Lung (tissue), 12 donors: ENCODE results near the gene MDFI. TPM values are rescaled to one million over a fixed set of nuclear protein-coding genes. Genes with fewer than 3 reads are reported as not detected.

Experiments used
- ATAC-seq: fragments of 200-7000 bp; cut with Tn5 transposase; one replicate; pipeline ENCODE4 v1.9.1; 2020; ENCODE audit warnings: moderate number of reproducible peaks; ENCODE audit not compliant: insufficient read depth, low FRiP score
- DNase-seq, 3 donors: peaks; one replicate each; pipeline ENCODE4 v3.0.0-alpha.2; 2013 to 2017
- H3K27ac ChIP-seq, 2 donors: one replicate each; pipeline ENCODE4 v1.5.1; 2013; ENCODE audit warnings: mild to moderate bottlenecking in 2 of 2, moderate library complexity in 2 of 2, control low read depth in 1 of 2, inconsistent platforms in 1 of 2, low read depth in 1 of 2, low read length in 1 of 2
- H3K27me3 ChIP-seq, 3 donors: one replicate each; pipeline ENCODE4 v1.5.1; 2013; ENCODE audit warnings: low read length in 2 of 3; ENCODE audit not compliant: control insufficient read depth in 3 of 3, insufficient read depth in 3 of 3
- H3K36me3 ChIP-seq, 4 donors: one replicate each; pipeline ENCODE4 v1.5.1; 2013; ENCODE audit warnings: low read length in 4 of 4, mild to moderate bottlenecking in 1 of 4, moderate library complexity in 1 of 4; ENCODE audit not compliant: control insufficient read depth in 4 of 4, insufficient read depth in 4 of 4
- H3K4me1 ChIP-seq, 5 donors: one replicate each; pipeline ENCODE4 v1.5.1; 2013; ENCODE audit warnings: low read length in 5 of 5, mild to moderate bottlenecking in 2 of 5, moderate library complexity in 1 of 5; ENCODE audit not compliant: control insufficient read depth in 5 of 5, insufficient read depth in 5 of 5
- H3K4me3 ChIP-seq: one replicate; pipeline ENCODE4 v1.5.1; 2013; ENCODE audit warnings: mild to moderate bottlenecking, control low read depth, moderate library complexity
- H3K9ac ChIP-seq, 2 donors: one replicate each; pipeline ENCODE4 v1.5.1; 2013; ENCODE audit warnings: low read length in 2 of 2, control low read depth in 1 of 2; ENCODE audit not compliant: insufficient read depth in 1 of 2
- H3K9me3 ChIP-seq, 4 donors: one replicate each; pipeline ENCODE4 v1.5.1; 2013; ENCODE audit warnings: low read length in 3 of 4, mild to moderate bottlenecking in 1 of 4, moderate library complexity in 1 of 4; ENCODE audit not compliant: control insufficient read depth in 4 of 4, insufficient read depth in 3 of 4
- WGBS, 2 donors: extraction: QIAGEN DNeasy Blood & Tissue Kit; methylation state at CpG; one replicate each; pipeline ENCODE4 v1.1.7; 2013; 5-methylcytosine and 5-hydroxymethylcytosine counted together
- polyA plus RNA-seq, 2 donors: library from polyadenylated mRNA; stranded (reverse); fragments of 200-250 nt; gene quantifications; one replicate each; pipeline ENCODE4 v1.2.1, GENCODE V29; 2013
- total RNA-seq, 2 donors: library from RNA; depleted of rRNA in 1 of 2; stranded (reverse); fragments of >200 nt in 1 of 2; gene quantifications; one replicate each; pipeline ENCODE4 v1.2.1, GENCODE V29; 2014 to 2021
- TF ChIP-seq, protein P1 (sequence below): IDR thresholded peaks from 2 replicates; pipeline ENCODE4 v1.5.1; 2012; ENCODE audit warnings: mild to moderate bottlenecking; ENCODE audit errors: control extremely low read depth, extremely low read depth
- donor health status: control.
- donor health status: control.
- donor health status: Bipolar disorder and iron deficiency.
- donor health status: healthy.
- donor health status: DM: yes; HTN: yes; CAD: no.

MDFI gene
- total and polyA plus RNA-seq, 4 donors = 16.4 to 36.4 (median 21.9) TPM

DNA sequence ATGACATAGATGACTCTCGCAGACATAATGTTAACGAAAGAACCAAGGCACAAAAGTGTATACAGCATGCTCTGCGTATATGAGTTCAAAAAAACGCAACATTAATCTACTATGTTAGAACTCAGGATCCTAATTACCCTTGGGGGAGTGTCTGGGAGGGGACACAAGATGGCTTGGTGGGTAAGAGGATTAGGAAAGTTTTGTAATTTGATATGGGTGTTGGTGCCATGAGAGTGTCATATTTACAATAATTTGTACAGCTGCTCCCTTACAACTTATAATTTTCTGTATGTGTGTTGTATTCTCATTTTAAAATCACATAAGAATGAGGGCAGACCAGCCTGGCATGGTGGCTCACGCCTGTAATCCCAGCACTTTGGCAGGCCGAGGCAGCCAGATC lies 58.5 kb downstream of the MDFI start:
- H3K4me3 ChIP-seq = no peak overlapping the region
- no peak for DNase-seq
- no peak overlapping the region for H3K27ac ChIP-seq
- no peak for ATAC-seq
- 96 to 98% methylated on average over 6 of the region's 6 CpGs for WGBS, 2 donors
- no peak overlapping the region for H3K9ac ChIP-seq
- H3K4me1 ChIP-seq = peaks cover 0 to 10% (median 5%) of the 10 kb centered on the region in 5 donors
- H3K36me3 ChIP-seq = peaks cover 0 to 5% (median 0%) of the 10 kb centered on the region in 4 donors
- TF ChIP-seq, protein P1, sequence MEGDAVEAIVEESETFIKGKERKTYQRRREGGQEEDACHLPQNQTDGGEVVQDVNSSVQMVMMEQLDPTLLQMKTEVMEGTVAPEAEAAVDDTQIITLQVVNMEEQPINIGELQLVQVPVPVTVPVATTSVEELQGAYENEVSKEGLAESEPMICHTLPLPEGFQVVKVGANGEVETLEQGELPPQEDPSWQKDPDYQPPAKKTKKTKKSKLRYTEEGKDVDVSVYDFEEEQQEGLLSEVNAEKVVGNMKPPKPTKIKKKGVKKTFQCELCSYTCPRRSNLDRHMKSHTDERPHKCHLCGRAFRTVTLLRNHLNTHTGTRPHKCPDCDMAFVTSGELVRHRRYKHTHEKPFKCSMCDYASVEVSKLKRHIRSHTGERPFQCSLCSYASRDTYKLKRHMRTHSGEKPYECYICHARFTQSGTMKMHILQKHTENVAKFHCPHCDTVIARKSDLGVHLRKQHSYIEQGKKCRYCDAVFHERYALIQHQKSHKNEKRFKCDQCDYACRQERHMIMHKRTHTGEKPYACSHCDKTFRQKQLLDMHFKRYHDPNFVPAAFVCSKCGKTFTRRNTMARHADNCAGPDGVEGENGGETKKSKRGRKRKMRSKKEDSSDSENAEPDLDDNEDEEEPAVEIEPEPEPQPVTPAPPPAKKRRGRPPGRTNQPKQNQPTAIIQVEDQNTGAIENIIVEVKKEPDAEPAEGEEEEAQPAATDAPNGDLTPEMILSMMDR = no peak
- H3K9me3 ChIP-seq = no peaks in the 10 kb centered on the region
- no peaks in the 10 kb centered on the region for H3K27me3 ChIP-seq

DNA sequence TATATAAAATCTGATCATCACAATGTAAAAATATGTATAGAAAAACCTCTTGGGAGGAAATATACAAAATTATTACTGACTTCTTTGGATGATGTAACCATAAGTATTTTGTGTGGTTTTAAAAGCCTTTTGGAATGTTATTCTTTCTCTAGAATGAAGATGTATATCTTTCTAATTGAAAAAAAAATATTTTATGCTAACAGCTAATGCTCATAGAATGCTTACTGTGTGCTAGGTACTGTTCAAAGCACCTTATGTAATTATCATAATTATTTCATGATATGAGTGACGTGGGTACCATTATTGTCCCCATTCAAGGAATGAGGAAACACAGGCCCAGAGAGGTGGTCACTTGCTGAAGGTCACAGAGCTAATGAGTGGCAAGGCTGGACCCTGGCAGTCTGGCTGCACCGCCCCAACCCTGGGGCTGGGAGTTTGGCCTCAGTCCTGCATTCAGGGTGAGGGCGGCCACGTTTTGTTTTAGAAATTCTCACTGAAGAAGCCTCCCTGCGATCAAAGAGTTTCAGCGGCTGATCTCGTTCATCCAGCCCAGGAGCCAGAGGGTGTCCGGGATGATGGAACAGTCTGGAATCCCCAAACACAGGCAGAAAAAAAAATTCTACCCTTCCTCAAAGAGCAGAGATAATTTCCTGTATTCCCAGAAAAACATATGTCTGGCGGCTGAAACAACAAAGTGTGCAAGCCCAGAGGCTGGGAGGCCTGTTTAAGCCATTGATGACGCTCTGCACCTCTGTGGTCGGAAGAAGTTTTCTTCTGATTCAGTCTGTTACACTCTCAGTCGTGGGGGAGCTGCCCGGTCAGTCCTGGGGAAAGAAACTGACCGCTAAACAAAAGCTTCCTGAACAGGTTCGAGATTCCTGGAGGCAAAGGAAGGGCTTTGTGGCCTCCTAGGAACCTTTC lies 59.9 kb downstream of the MDFI start:
- Histone ChIP-seq H3K9me3 (no peaks in the 10 kb centered on the region), H3K9ac (no peak overlapping the region), H3K36me3 (peaks cover 0 to 9% (median 0%) of the 10 kb centered on the region in 4 donors), H3K4me1 (peaks cover 0 to 10% (median 5%) of the 10 kb centered on the region in 5 donors), H3K27ac (peak overlapping the region in 1 of 2 donors; percentile 60), H3K4me3 (no peak overlapping the region), H3K27me3 (no peaks in the 10 kb centered on the region)
- ATAC-seq = no peak
- 72 to 76% methylated on average over 15 of the region's 15 CpGs for WGBS, 2 donors
- TF ChIP-seq, protein P1 = no peak
- DNase-seq = no peak

DNA sequence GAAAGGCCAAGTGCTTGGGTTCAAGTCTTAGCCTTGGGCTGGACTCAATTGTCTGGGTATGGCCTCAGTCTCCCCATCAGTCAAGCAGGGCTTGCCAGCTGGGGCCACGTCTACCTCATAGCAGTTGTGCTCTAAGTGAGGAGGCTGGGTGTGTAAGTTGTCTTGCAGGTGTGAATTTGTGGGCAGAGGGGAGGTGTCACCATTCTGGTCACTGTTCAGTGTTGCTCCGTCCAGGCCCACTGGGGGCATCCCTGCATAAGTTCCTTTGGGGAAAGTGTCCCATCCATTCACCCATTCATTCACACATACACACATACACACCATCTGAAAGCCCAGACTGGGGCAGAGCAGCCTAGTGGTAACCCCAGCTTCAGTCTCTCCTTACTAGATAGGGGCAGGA lies 60.8 kb downstream of the MDFI start:
- WGBS, 2 donors = 78 to 84% methylated on average over 2 of the region's 2 CpGs
- no peak for ATAC-seq
- Histone ChIP-seq H3K9ac (no peak overlapping the region), H3K4me3 (no peak overlapping the region), H3K9me3 (no peaks in the 10 kb centered on the region), H3K27me3 (no peaks in the 10 kb centered on the region), H3K4me1 (peaks cover 0 to 7% (median 5%) of the 10 kb centered on the region in 5 donors), H3K36me3 (peaks cover 0 to 10% (median 0%) of the 10 kb centered on the region in 4 donors), H3K27ac (peak overlapping the region in 1 of 2 donors; percentile 60)
- TF ChIP-seq, protein P1 = no peak
- DNase-seq = no peak
